ENCODE measurements around the gene HDGF.

The HDGF gene

GRCh38 chr1:156744786-156745419 lies 6.6 kb downstream of the HDGF start:
- peaks cover 46% of the 10 kb centered on the region for H3K36me3 Mint-ChIP-seq (ENCODE audit: low read depth)
- H3K27ac Mint-ChIP-seq, result peak overlapping the region; percentile 70
- H3K4me1 Mint-ChIP-seq (ENCODE audit: low read depth), result peaks cover 67% of the 10 kb centered on the region
- H3K27me3 Mint-ChIP-seq (ENCODE audit: low read depth), result no peaks in the 10 kb centered on the region
- H3K4me3 Mint-ChIP-seq, result no peak overlapping the region
- H3K9me3 Mint-ChIP-seq, result no peaks in the 10 kb centered on the region

DNA sequence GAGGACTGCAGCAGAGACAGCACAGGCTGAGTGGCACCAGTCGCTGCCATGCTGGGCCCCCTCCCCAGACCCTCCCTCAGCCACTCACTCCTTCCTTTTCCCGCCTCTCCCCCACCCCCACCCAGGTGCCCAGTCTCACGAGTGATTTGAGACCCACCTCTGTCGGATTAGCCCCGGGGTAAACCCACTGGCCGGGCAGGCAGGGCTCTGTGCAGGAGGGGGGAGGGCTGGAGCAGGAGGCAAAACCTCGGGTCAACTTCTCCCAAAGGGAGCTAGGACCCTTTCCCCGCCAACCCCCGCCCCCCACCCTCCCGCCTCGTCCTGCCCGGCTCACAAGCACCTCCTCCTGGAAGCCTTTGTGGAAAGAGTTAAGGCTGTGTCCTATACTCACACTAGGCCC lies 7.1 kb downstream of the HDGF start:
- Mint-ChIP-seq H3K27ac (no peak overlapping the region), H3K36me3 (ENCODE audit: low read depth) (peaks cover 46% of the 10 kb centered on the region), H3K9me3 (no peaks in the 10 kb centered on the region), H3K27me3 (ENCODE audit: low read depth) (no peaks in the 10 kb centered on the region), H3K4me3 (no peak overlapping the region), H3K4me1 (ENCODE audit: low read depth) (peaks cover 63% of the 10 kb centered on the region)

GRCh38 chr1:156743367-156744302 lies 7.8 kb downstream of the HDGF start:
- no peak overlapping the region for H3K4me3 Mint-ChIP-seq
- H3K4me1 Mint-ChIP-seq (ENCODE audit: low read depth), result peaks cover 57% of the 10 kb centered on the region
- no peaks in the 10 kb centered on the region for H3K27me3 Mint-ChIP-seq (ENCODE audit: low read depth)
- H3K27ac Mint-ChIP-seq, result peak overlapping the region; percentile 55
- H3K36me3 Mint-ChIP-seq (ENCODE audit: low read depth), result peaks cover 44% of the 10 kb centered on the region
- H3K9me3 Mint-ChIP-seq, result no peaks in the 10 kb centered on the region

- no peaks in the 10 kb centered on the region for H3K27me3 Mint-ChIP-seq (ENCODE audit: low read depth)
- H3K27ac Mint-ChIP-seq, result peak overlapping the region; percentile 55
- peaks cover 49% of the 10 kb centered on the region for H3K4me1 Mint-ChIP-seq (ENCODE audit: low read depth)
- H3K4me3 Mint-ChIP-seq, result no peak overlapping the region
- no peaks in the 10 kb centered on the region for H3K9me3 Mint-ChIP-seq
- peaks cover 44% of the 10 kb centered on the region for H3K36me3 Mint-ChIP-seq (ENCODE audit: low read depth)
Measured at GRCh38 chr1:156742801-156743200, 8.7 kb downstream of the HDGF start.

GRCh38 chr1:156742017-156742416 lies 9.5 kb downstream of the HDGF start:
- Mint-ChIP-seq H3K36me3 (ENCODE audit: low read depth) (peaks cover 43% of the 10 kb centered on the region), H3K9me3 (no peaks in the 10 kb centered on the region), H3K27ac (peak overlapping the region; percentile 96), H3K4me1 (ENCODE audit: low read depth) (peaks cover 42% of the 10 kb centered on the region), H3K4me3 (peak overlapping the region; percentile 96), H3K27me3 (ENCODE audit: low read depth) (no peaks in the 10 kb centered on the region)

DNA sequence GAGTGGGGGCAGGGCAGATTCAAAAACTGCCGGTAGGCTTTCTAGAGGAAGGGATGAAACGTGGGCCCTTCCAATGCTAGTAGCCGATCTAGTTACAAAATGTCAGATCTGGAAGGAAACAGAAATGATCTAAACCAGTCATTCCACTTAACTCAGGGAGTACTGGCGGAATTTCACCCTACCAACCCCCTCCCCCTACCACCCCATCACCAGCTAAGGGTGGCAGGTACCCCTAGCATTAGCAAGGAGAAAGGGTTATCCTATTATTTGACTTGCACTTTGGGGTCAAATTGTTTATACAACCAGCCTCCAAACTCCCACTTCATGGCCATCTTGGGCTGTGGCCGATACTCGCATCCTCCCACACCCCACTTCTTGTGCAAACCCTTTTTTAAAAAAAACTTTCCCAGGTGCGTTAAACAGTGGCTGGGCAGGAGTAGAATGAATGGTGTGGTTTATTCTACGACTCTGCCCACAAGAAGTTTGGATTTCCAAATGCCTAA lies 9.9 kb downstream of the HDGF start:
- Mint-ChIP-seq H3K27me3 (ENCODE audit: low read depth) (no peaks in the 10 kb centered on the region), H3K9me3 (no peaks in the 10 kb centered on the region), H3K4me3 (peak overlapping the region; percentile 96), H3K36me3 (ENCODE audit: low read depth) (peaks cover 43% of the 10 kb centered on the region), H3K27ac (peak overlapping the region; percentile 96), H3K4me1 (ENCODE audit: low read depth) (peaks cover 40% of the 10 kb centered on the region)

- Mint-ChIP-seq H3K4me1 (ENCODE audit: low read depth) (peaks cover 34% of the 10 kb centered on the region), H3K27ac (peak within 1 kb of the TSS; percentile 96), H3K27me3 (ENCODE audit: low read depth) (no peaks in the 10 kb centered on the region), H3K36me3 (ENCODE audit: low read depth) (peaks cover 41% of the 10 kb centered on the region), H3K4me3 (peak within 1 kb of the TSS; percentile 96), H3K9me3 (no peaks in the 10 kb centered on the region)
Measured at GRCh38 chr1:156740741-156741480, 10.6 kb downstream of the HDGF start, which contains the start of gene MRPL24. Gene MRPL24 (minus strand): TSS chr1:156741088. CDS start chr1:156738704, 2,384 bp downstream.

GRCh38 chr1:156740237-156740740 lies 11.2 kb downstream of the HDGF start:
- peak overlapping the region; percentile 96 for H3K27ac Mint-ChIP-seq
- H3K9me3 Mint-ChIP-seq, result no peaks in the 10 kb centered on the region
- H3K4me3 Mint-ChIP-seq, result peak overlapping the region; percentile 96
- H3K27me3 Mint-ChIP-seq (ENCODE audit: low read depth), result no peaks in the 10 kb centered on the region
- H3K4me1 Mint-ChIP-seq (ENCODE audit: low read depth), result peaks cover 28% of the 10 kb centered on the region
- H3K36me3 Mint-ChIP-seq (ENCODE audit: low read depth), result peaks cover 36% of the 10 kb centered on the region

GRCh38 chr1:156738916-156739315 lies 12.6 kb downstream of the HDGF start:
- Mint-ChIP-seq H3K9me3 (no peaks in the 10 kb centered on the region), H3K4me1 (ENCODE audit: low read depth) (peaks cover 21% of the 10 kb centered on the region), H3K27me3 (ENCODE audit: low read depth) (no peaks in the 10 kb centered on the region), H3K4me3 (peak overlapping the region; percentile 43), H3K27ac (no peak overlapping the region), H3K36me3 (ENCODE audit: low read depth) (peaks cover 30% of the 10 kb centered on the region)

GRCh38 chr1:156738407-156738806 lies 13.1 kb downstream of the HDGF start:
- no peaks in the 10 kb centered on the region for H3K9me3 Mint-ChIP-seq
- peaks cover 25% of the 10 kb centered on the region for H3K36me3 Mint-ChIP-seq (ENCODE audit: low read depth)
- H3K4me1 Mint-ChIP-seq (ENCODE audit: low read depth), result peaks cover 18% of the 10 kb centered on the region
- no peak overlapping the region for H3K4me3 Mint-ChIP-seq
- H3K27ac Mint-ChIP-seq, result no peak overlapping the region
- H3K27me3 Mint-ChIP-seq (ENCODE audit: low read depth), result no peaks in the 10 kb centered on the region

DNA sequence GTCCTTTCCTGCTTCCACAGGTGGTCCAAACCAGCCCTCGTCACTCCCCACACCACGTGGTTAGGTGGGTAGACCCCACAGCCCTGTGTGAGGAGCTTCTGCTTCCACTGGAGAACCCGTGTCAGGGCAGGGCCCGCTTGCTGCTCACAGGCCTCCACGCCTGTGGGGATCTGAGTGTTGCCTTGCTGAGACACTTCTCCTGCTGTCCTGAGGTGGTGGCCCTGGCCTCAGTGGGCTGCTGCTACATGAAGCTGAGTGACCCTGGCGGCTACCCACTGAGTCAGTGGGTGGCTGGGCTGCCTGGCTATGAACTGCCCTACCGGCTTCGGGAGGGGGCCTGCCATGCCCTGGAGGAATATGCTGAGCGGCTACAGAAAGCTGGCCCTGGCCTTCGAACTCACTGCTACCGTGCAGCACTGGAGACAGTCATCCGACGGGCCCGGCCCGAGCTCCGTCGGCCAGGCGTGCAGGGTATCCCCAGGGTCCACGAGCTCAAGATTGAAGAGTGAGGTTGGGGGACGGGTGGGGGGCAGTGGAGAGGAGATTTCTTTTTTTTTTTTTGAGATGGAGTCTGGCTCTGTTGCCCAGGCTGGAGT lies 17.4 kb downstream of the HDGF start:
- H3K27me3 Mint-ChIP-seq (ENCODE audit: low read depth), result no peaks in the 10 kb centered on the region

GRCh38 chr1:156728599-156729462 lies 22.6 kb downstream of the HDGF start, which contains the start of gene ISG20L2:
Gene ISG20L2 (minus strand): TSS chr1:156728766. CDS start chr1:156727652, 1,114 bp downstream.
- Mint-ChIP-seq H3K4me1 (ENCODE audit: low read depth) (peaks cover 35% of the 10 kb centered on the region), H3K27ac (peak within 1 kb of the TSS; percentile 99), H3K36me3 (ENCODE audit: low read depth) (peaks cover 23% of the 10 kb centered on the region), H3K4me3 (no peak within 1 kb of the TSS), H3K27me3 (ENCODE audit: low read depth) (no peaks in the 10 kb centered on the region), H3K9me3 (no peaks in the 10 kb centered on the region)

More for the DNA sequence above, 17.4 kb downstream of the HDGF start:
- Mint-ChIP-seq H3K4me1 (ENCODE audit: low read depth) (peaks cover 22% of the 10 kb centered on the region), H3K9me3 (no peaks in the 10 kb centered on the region), H3K27ac (no peak overlapping the region), H3K4me3 (no peak overlapping the region), H3K36me3 (ENCODE audit: low read depth) (peaks cover 13% of the 10 kb centered on the region)

All from T-helper 1 cell treated with Interleukin-12 subunit alpha and Interleukin-12 subunit beta and Interleukin-4 antibody, amounts not matched to agents 30 μg/mL and 1 μg/mL, for 36 hours (primary cell).